Neural progenitor cell (in vitro differentiated cells): ENCODE measurements around the gene AATK. TPM values are rescaled to one million over a fixed set of nuclear protein-coding genes. Genes with fewer than 3 reads are reported as not detected.

ENCODE experiments used
- DNase-seq: peaks from one replicate; pipeline ENCODE4 v3.0.0-alpha.2; 2016; ENCODE audit warnings: low spot score
- H2AFZ ChIP-seq: fragments of 200-600 bp; sonication (generic); replicated peaks from 2 replicates; pipeline ENCODE4 v1.6.1; 2016; ENCODE audit warnings: antibody characterized with exemption
- H3F3A ChIP-seq: fragments of 200-600 bp; sonication (generic); 2 replicates; pipeline ENCODE4 v1.6.1; 2016; ENCODE audit warnings: antibody characterized with exemption, low read depth
- H3K27ac ChIP-seq: fragments of 200-600 bp; sonication (generic); 2 replicates; pipeline ENCODE4 v1.5.1; 2016; ENCODE audit warnings: mild to moderate bottlenecking
- H3K27me3 ChIP-seq: fragments of 200-600 bp; sonication (generic); 2 replicates; pipeline ENCODE4 v1.6.1; 2016; ENCODE audit warnings: mild to moderate bottlenecking, moderate library complexity
- H3K36me3 ChIP-seq: fragments of 200-600 bp; sonication (generic); 2 replicates; pipeline ENCODE4 v1.5.1; 2016
- H3K4me1 ChIP-seq: fragments of 200-600 bp; sonication (generic); 2 replicates; pipeline ENCODE4 v1.6.1; 2016; ENCODE audit warnings: mixed run types
- H3K4me2 ChIP-seq: fragments of 200-600 bp; sonication (generic); 2 replicates; pipeline ENCODE4 v1.6.1; 2016
- H3K4me3 ChIP-seq: fragments of 200-600 bp; sonication (generic); 2 replicates; pipeline ENCODE4 v1.5.1; 2016
- H3K79me2 ChIP-seq: fragments of 200-600 bp; sonication (generic); 2 replicates; pipeline ENCODE4 v1.6.1; 2016; ENCODE audit warnings: low read depth
- H3K9ac ChIP-seq: fragments of 200-600 bp; sonication (generic); 2 replicates; pipeline ENCODE4 v1.6.1; 2016
- H3K9me3 ChIP-seq: fragments of 200-600 bp; sonication (generic); 2 replicates; pipeline ENCODE4 v1.5.1; 2016; ENCODE audit warnings: low read depth
- H4K20me1 ChIP-seq: fragments of 200-600 bp; sonication (generic); 2 replicates; pipeline ENCODE4 v1.6.1; 2016; ENCODE audit warnings: low read depth
- H3K27ac Mint-ChIP-seq: 3 replicates; pipeline ENCODE4 v1.8.0; 2021; ENCODE audit warnings: mixed read lengths
- H3K27me3 Mint-ChIP-seq: 2 replicates; pipeline ENCODE4 v1.8.0; 2022; ENCODE audit warnings: low read depth, mild to moderate bottlenecking, inconsistent platforms, moderate library complexity, mixed read lengths; ENCODE audit not compliant: insufficient read depth
- H3K36me3 Mint-ChIP-seq: 3 replicates; pipeline ENCODE4 v1.8.0; 2021; ENCODE audit warnings: mixed read lengths
- H3K4me1 Mint-ChIP-seq: 3 replicates; pipeline ENCODE4 v1.8.0; 2021; ENCODE audit warnings: mixed read lengths
- H3K4me3 Mint-ChIP-seq: 3 replicates; pipeline ENCODE4 v1.8.0; 2021; ENCODE audit warnings: mild to moderate bottlenecking, moderate library complexity, mixed read lengths
- H3K9me3 Mint-ChIP-seq: 3 replicates; pipeline ENCODE4 v1.8.0; 2020; ENCODE audit warnings: mixed read lengths
- CTCF ChIP-seq: fragments of 200-600 bp; sonication (generic); IDR thresholded peaks from 2 replicates; pipeline ENCODE4 v1.5.1; 2017; ENCODE audit warnings: antibody characterized with exemption, mild to moderate bottlenecking
- EZH2 ChIP-seq: fragments of 200-600 bp; sonication (generic); IDR thresholded peaks from 2 replicates; pipeline ENCODE4 v1.6.1; 2017; ENCODE audit warnings: antibody characterized with exemption, mild to moderate bottlenecking, moderate library complexity
- EZH2phosphoT487 ChIP-seq: fragments of 200-600 bp; sonication (generic); IDR thresholded peaks from 2 replicates; pipeline ENCODE4 v1.6.1; 2017; ENCODE audit warnings: antibody characterized with exemption
- total RNA-seq: library from RNA; depleted of rRNA; stranded (reverse); fragments of >200 nt; gene quantifications from 2 replicates; pipeline ENCODE4 v1.2.3, GENCODE V29; 2015; ENCODE audit warnings: low replicate concordance

The AATK gene
- total RNA-seq, 1 donor from 2014 or later: 0.32 TPM

GRCh38 chr17:81125573-81126081 lies 40.4 kb downstream of the AATK start:
- Histone ChIP-seq H3K36me3 (no peaks in the 10 kb centered on the region), H3K27me3 (no peaks in the 10 kb centered on the region), H3K9me3 (no peaks in the 10 kb centered on the region), H2AFZ (no peak overlapping the region), H3K27ac (no peak overlapping the region), H3K4me3 (no peak overlapping the region), H3K4me1 (peaks cover 14% of the 10 kb centered on the region), H3F3A (peaks cover under 1% of the 10 kb centered on the region), H3K79me2 (no peaks in the 10 kb centered on the region), H3K4me2 (no peak overlapping the region), H3K9ac (no peak overlapping the region), H4K20me1 (no peaks in the 10 kb centered on the region)
- Mint-ChIP-seq H3K4me3 (no peak overlapping the region), H3K9me3 (no peaks in the 10 kb centered on the region), H3K27me3 (no peaks in the 10 kb centered on the region), H3K4me1 (peaks cover 5% of the 10 kb centered on the region), H3K27ac (no peak overlapping the region), H3K36me3 (no peaks in the 10 kb centered on the region)
- no peak for DNase-seq
- TF ChIP-seq EZH2phosphoT487: no peak
- no peak for TF ChIP-seq CTCF
- TF ChIP-seq EZH2: no peak

GRCh38 chr17:81124377-81124776 lies 41.6 kb downstream of the AATK start:
- no peak overlapping the region for H3K9ac ChIP-seq
- Mint-ChIP-seq H3K27ac (no peak overlapping the region), H3K4me1 (peaks cover 3% of the 10 kb centered on the region), H3K27me3 (no peaks in the 10 kb centered on the region), H3K9me3 (no peaks in the 10 kb centered on the region), H3K4me3 (no peak overlapping the region), H3K36me3 (no peaks in the 10 kb centered on the region)
- no peaks in the 10 kb centered on the region for H3K36me3 ChIP-seq
- no peak overlapping the region for H3K27ac ChIP-seq
- H3K27me3 ChIP-seq: peaks cover under 1% of the 10 kb centered on the region
- TF ChIP-seq EZH2 (no peak), EZH2phosphoT487 (no peak)
- H3K4me2 ChIP-seq: no peak overlapping the region
- no peak for DNase-seq
- no peak overlapping the region for H3K4me3 ChIP-seq
- H3K79me2 ChIP-seq: no peaks in the 10 kb centered on the region
- no peaks in the 10 kb centered on the region for H4K20me1 ChIP-seq
- peaks cover 10% of the 10 kb centered on the region for H3F3A ChIP-seq
- H3K4me1 ChIP-seq: peaks cover 1% of the 10 kb centered on the region
- H2AFZ ChIP-seq: no peak overlapping the region
- no peaks in the 10 kb centered on the region for H3K9me3 ChIP-seq

GRCh38 chr17:81123052-81124048 lies 42.7 kb downstream of the AATK start:
- H3K27ac ChIP-seq: no peak overlapping the region
- peaks cover 2% of the 10 kb centered on the region for H3K4me1 Mint-ChIP-seq
- H2AFZ ChIP-seq: no peak overlapping the region
- H3K9me3 Mint-ChIP-seq: no peaks in the 10 kb centered on the region
- H3K36me3 ChIP-seq: no peaks in the 10 kb centered on the region
- H3K36me3 Mint-ChIP-seq: no peaks in the 10 kb centered on the region
- H3K79me2 ChIP-seq: no peaks in the 10 kb centered on the region
- H3K9me3 ChIP-seq: no peaks in the 10 kb centered on the region
- H3K4me2 ChIP-seq: no peak overlapping the region
- no peak overlapping the region for H3K9ac ChIP-seq
- H3K27me3 ChIP-seq: peaks cover 11% of the 10 kb centered on the region
- no peaks in the 10 kb centered on the region for H3K4me1 ChIP-seq
- H4K20me1 ChIP-seq: peaks cover 4% of the 10 kb centered on the region
- no peak overlapping the region for H3K27ac Mint-ChIP-seq
- no peak overlapping the region for H3K4me3 Mint-ChIP-seq
- TF ChIP-seq CTCF: no peak
- no peak for TF ChIP-seq EZH2phosphoT487
- TF ChIP-seq EZH2: no peak
- no peak for DNase-seq
- H3K4me3 ChIP-seq: no peak overlapping the region
- H3K27me3 Mint-ChIP-seq: peaks cover 2% of the 10 kb centered on the region
- peaks cover 10% of the 10 kb centered on the region for H3F3A ChIP-seq
